Gastroesophageal sphincter (tissue), 4 donors: ENCODE data around the gene ZC3H14. TPM values are rescaled to one million over a fixed set of nuclear protein-coding genes. Genes with fewer than 3 reads are reported as not detected.

Source experiments
- ATAC-seq: fragments of 150-250 bp; one replicate; pipeline ENCODE4 v1.9.1; 2016; ENCODE audit warnings: mild to moderate bottlenecking, moderate library complexity
- H3K27ac ChIP-seq, 4 donors: fragments of 200-600 bp; sonication (generic) in 3 of 4; 1 replicate in 3 of 4; 2 replicates in 1 of 4; pipeline ENCODE4 v1.5.1; 2016 to 2019
- H3K27me3 ChIP-seq: fragments of 200-600 bp; sonication (generic); one replicate; pipeline ENCODE4 v1.5.1; 2019
- H3K36me3 ChIP-seq, 2 donors: fragments of 200-600 bp; sonication (generic); one replicate each; pipeline ENCODE4 v1.5.1; 2019; ENCODE audit warnings: control low read depth in 1 of 2
- H3K4me1 ChIP-seq, 3 donors: fragments of 200-600 bp; sonication (generic); 1 replicate in 2 of 3; 2 replicates in 1 of 3; pipeline ENCODE4 v1.5.1; 2016 to 2019; ENCODE audit warnings: control low read depth in 2 of 3
- H3K4me3 ChIP-seq, 2 donors: fragments of 200-600 bp; sonication (generic); one replicate each; pipeline ENCODE4 v1.5.1; 2019; ENCODE audit warnings: mild to moderate bottlenecking in 1 of 2, moderate library complexity in 1 of 2
- H3K9me3 ChIP-seq, 3 donors: fragments of 200-600 bp; sonication (generic); one replicate each; pipeline ENCODE4 v1.5.1; 2017 to 2019; ENCODE audit warnings: control low read depth in 2 of 3
- CTCF ChIP-seq, 4 experiments: fragments of 200-600 bp in 2 of 4; fragments of 450-650 bp in 2 of 4; sonication (generic) in 1 of 4; IDR thresholded peaks; one replicate each; pipeline ENCODE4 v1.5.1; 2017 to 2019; ENCODE audit warnings: antibody characterized with exemption in 4 of 4, mild to moderate bottlenecking in 2 of 4, moderate library complexity in 2 of 4
- EP300 ChIP-seq: sonication (generic); formaldehyde crosslinking; IDR thresholded peaks from one replicate; pipeline ENCODE4 v1.6.1; 2017; ENCODE audit warnings: antibody characterized with exemption, mild to moderate bottlenecking
- POLR2A ChIP-seq, 2 donors: fragments of 450-650 bp; IDR thresholded peaks; one replicate each; pipeline ENCODE4 v1.6.1; 2017; ENCODE audit warnings: antibody characterized with exemption in 2 of 2, mild to moderate bottlenecking in 2 of 2, moderate library complexity in 1 of 2
- POLR2AphosphoS5 ChIP-seq: sonication (generic); formaldehyde crosslinking; IDR thresholded peaks from one replicate; pipeline ENCODE4 v1.6.1; 2017; ENCODE audit warnings: antibody characterized with exemption
- WGBS, 2 donors: methylation state at CpG; one replicate each; pipeline ENCODE4 v1.1.5; 2018; ENCODE audit warnings: low coverage in 1 of 2; 5-methylcytosine and 5-hydroxymethylcytosine counted together
- total RNA-seq, 4 donors: library from RNA; depleted of rRNA; stranded (reverse); fragments of >200 nt; gene quantifications; one replicate each; pipeline ENCODE4 v1.1.0, GENCODE V29; 2016

The ZC3H14 gene
- total RNA-seq, 4 donors from 2014 or later, result 59.1 to 84.5 (median 72.3) TPM

- TF ChIP-seq CTCF (IDR thresholded peaks at IDR 0.05), result no peak
- TF ChIP-seq POLR2AphosphoS5, result no peak
- no peak for TF ChIP-seq EP300
- no peak for TF ChIP-seq POLR2A (IDR thresholded peaks at IDR 0.05)
- H3K27me3 ChIP-seq, result no peaks in the 10 kb centered on the region
- H3K36me3 ChIP-seq, result peaks cover 5 to 100% of the 10 kb centered on the region in 2 donors
- no peak overlapping the region for H3K27ac ChIP-seq
- no peak overlapping the region for H3K4me3 ChIP-seq
- ATAC-seq, result no peak
- no peaks in the 10 kb centered on the region for H3K9me3 ChIP-seq
- WGBS, 2 donors, result 83 to 93% methylated on average over 2 of the region's 2 CpGs
- no peaks in the 10 kb centered on the region for H3K4me1 ChIP-seq
Measured at GRCh38 chr14:88605594-88605993, 42.8 kb downstream of the ZC3H14 start.

- no peak for ATAC-seq
- no peak for TF ChIP-seq POLR2A (IDR thresholded peaks at IDR 0.05)
- TF ChIP-seq CTCF (IDR thresholded peaks at IDR 0.05), result no peak
- no peak for TF ChIP-seq POLR2AphosphoS5
- no peak for TF ChIP-seq EP300
- no peak overlapping the region for H3K4me3 ChIP-seq
- peaks cover 7 to 99% of the 10 kb centered on the region in 2 donors for H3K36me3 ChIP-seq
- H3K27me3 ChIP-seq, result no peaks in the 10 kb centered on the region
- no peak overlapping the region for H3K27ac ChIP-seq
- peaks cover 0 to 9% (median 0%) of the 10 kb centered on the region in 3 donors for H3K4me1 ChIP-seq
- H3K9me3 ChIP-seq, result no peaks in the 10 kb centered on the region
Measured at GRCh38 chr14:88607829-88608228, 45.0 kb downstream of the ZC3H14 start.

GRCh38 chr14:88611878-88612277, 49.0 kb downstream of the ZC3H14 start:
- 0 to 13% methylated on average over 1 of the region's 1 CpG for WGBS, 2 donors
- no peaks in the 10 kb centered on the region for H3K9me3 ChIP-seq
- no peak overlapping the region for H3K4me3 ChIP-seq
- peaks cover 7 to 79% of the 10 kb centered on the region in 2 donors for H3K36me3 ChIP-seq
- H3K27ac ChIP-seq, result no peak overlapping the region
- TF ChIP-seq EP300 (no peak), POLR2A (IDR thresholded peaks at IDR 0.05) (no peak), CTCF (IDR thresholded peaks at IDR 0.05) (no peak), POLR2AphosphoS5 (no peak)
- no peak for ATAC-seq
- peaks cover 0 to 29% (median 8%) of the 10 kb centered on the region in 3 donors for H3K4me1 ChIP-seq
- H3K27me3 ChIP-seq, result no peaks in the 10 kb centered on the region

GRCh38 chr14:88612981-88613380, 50.1 kb downstream of the ZC3H14 start:
- H3K4me1 ChIP-seq, result peaks cover 0 to 29% (median 8%) of the 10 kb centered on the region in 3 donors
- H3K9me3 ChIP-seq, result no peaks in the 10 kb centered on the region
- H3K4me3 ChIP-seq, result no peak overlapping the region
- TF ChIP-seq CTCF (IDR thresholded peaks at IDR 0.05), result no peak
- no peak for TF ChIP-seq POLR2A (IDR thresholded peaks at IDR 0.05)
- H3K36me3 ChIP-seq, result peaks cover 7 to 77% of the 10 kb centered on the region in 2 donors
- ATAC-seq, result no peak
- H3K27ac ChIP-seq, result no peak overlapping the region
- 80 to 85% methylated on average over 4 of the region's 4 CpGs for WGBS, 2 donors
- H3K27me3 ChIP-seq, result no peaks in the 10 kb centered on the region

GRCh38 chr14:88613552-88614010, 50.7 kb downstream of the ZC3H14 start:
- Histone ChIP-seq H3K9me3 (no peaks in the 10 kb centered on the region), H3K4me1 (peaks cover 0 to 29% (median 8%) of the 10 kb centered on the region in 3 donors), H3K27ac (no peak overlapping the region), H3K36me3 (peaks cover 7 to 77% of the 10 kb centered on the region in 2 donors), H3K4me3 (no peak overlapping the region), H3K27me3 (no peaks in the 10 kb centered on the region)
- WGBS, 2 donors, result 45 to 85% methylated on average over 4 to 5 of the region's 5 CpGs
- TF ChIP-seq CTCF (IDR thresholded peaks at IDR 0.05) (no peak), EP300 (no peak), POLR2AphosphoS5 (no peak), POLR2A (IDR thresholded peaks at IDR 0.05) (no peak)
- ATAC-seq, result no peak
